Activated CD4-positive, alpha-beta T cell treated with anti-CD3 and anti-CD28 coated beads, Interleukin-2, amount 50 U/mL, for 24 hours (primary cell): ENCODE data around the gene CNFN.

Experiments used
- DNase-seq, 2 donors: peaks; one replicate each; pipeline ENCODE4 v3.0.0-alpha.2; 2020; ENCODE audit warnings: low read depth in 1 of 2, low spot score in 1 of 2

CNFN gene

DNA sequence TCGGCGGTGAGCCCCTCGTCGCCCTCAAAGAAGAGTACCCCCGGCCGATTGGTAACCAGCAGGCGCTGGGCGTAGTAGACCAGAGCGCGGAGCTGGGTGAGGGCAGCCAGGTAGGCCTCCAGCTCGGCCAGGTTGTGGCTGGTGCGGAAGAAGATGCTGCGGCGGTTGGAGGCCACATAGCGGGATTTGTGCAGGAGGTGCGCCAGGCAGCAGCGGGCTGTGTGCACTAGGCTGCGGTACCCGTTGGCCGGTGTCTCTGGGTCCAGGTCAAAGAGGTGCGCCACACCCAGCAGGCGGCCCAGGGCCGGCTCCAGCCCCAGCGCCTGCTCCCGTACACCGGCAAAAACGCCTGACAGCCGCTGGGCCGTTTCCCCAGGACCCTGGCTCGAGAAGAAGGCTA is 20.3 kb upstream of the CNFN start:
- no peak for DNase-seq

DNA sequence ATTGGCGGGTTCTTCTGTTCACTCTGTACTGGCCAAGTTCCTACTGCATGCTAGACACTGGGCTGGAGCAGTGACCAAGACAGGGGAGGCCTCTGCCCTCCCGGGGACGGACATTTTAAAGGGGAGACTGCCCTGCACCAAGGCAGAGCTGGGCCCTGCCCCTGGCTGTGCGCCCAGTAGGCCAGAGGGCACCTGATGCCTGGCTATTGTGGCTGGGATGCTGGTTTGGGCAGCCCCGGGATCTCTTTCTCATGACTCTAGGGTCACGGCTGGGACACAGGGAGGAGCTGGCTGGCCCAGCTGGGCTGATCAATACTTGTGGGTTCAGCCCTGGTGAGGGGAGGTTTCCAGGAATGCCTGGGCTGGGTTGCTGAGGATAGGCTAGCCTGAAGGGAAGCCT is 19.4 kb upstream of the CNFN start:
- no peak for DNase-seq

DNA sequence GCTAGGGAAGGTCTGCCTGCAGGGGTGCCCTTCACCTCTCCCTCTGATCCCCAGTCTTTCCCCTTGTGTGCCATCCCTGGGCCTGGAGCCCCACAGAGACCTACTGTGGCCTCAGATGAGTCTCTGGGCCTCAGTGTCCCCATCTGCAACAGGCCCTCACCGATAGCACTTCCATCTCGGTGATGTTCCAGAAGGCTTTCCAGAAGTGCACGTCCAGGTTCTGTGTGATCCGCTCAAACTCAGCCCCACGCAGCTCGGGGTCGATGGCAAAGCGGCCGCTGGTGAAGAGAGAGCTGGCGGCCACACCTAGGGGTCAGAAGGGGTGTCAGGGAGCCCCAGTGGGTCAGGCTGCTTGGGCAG is 17.7 kb upstream of the CNFN start:
- DNase-seq, result no peak

DNA sequence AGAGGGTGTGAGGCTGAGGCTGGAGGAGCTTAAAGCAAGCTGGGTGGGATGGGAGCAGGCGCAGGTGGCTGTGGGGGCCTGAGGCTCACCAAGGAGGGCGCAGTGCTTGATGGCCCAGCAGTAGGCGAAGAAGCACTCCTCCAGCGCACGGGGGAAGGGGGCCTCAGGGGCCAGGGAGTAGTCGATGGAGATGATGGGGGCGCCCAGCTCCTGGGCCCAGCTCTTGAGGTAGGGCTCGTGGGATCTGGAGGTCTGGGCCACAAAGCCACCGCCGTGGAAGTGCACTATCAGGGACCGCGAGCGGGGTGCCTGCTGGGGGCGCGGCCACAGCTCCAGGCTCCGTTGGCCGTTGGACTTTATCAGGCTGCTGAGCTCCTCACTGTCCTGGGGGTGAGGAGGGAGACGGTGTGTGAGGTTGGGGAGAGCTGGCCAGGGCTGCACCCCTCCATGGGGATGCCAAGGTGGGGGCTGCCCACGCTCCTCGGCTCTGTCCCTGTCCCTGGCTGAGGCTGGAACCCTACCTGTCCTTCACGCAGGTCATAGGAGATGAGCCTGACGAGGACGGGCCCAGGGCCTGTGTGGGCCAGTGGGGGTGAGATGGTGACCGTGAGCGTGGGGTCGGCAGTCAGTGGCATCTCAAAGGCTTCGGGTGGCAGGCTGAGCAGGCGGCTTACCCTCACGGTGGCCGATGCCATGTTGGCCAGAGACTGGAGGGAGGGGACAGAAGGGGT is 17.2 kb upstream of the CNFN start:
- no peak for DNase-seq

DNA sequence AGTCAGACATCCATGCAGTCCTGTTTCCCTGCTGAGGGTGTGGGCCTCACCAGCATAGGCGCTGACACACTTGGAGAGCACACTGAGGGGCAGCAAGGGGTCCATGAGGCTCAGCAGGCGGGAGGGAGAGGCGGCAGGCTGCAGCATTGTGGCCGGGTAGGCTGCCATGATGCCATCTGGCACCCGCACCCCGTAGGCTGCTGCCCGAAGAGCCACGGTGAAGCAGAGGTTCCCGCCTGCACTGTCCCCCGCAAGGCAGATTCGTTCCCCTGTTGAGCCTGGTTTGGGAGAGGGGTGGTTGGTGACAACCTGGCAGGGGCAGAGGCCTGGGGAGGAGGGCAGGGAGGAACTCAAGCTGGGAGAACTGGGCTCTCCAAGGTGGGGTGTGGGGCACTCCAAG is 16.0 kb upstream of the CNFN start:
- DNase-seq, result no peak

DNA sequence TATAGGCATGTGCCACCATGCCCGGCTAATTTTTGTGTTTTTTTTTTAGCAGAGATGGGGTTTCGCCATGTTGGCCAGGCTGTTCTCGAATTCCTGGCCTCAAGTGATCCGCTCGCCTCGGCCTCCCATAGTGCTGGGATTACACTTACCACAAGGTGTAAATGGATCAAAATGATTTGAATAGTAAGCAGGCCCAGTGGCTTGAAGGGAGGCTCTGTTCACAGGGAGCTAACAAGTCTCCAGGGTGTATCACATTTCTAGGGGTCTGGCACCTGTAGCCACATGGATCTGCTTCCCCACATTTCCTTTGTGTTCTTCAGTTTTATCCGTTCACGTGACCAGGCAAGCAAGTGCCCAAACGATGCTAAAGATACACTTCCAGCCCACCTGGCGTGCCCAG is 13.5 kb upstream of the CNFN start:
- no peak for DNase-seq

DNA sequence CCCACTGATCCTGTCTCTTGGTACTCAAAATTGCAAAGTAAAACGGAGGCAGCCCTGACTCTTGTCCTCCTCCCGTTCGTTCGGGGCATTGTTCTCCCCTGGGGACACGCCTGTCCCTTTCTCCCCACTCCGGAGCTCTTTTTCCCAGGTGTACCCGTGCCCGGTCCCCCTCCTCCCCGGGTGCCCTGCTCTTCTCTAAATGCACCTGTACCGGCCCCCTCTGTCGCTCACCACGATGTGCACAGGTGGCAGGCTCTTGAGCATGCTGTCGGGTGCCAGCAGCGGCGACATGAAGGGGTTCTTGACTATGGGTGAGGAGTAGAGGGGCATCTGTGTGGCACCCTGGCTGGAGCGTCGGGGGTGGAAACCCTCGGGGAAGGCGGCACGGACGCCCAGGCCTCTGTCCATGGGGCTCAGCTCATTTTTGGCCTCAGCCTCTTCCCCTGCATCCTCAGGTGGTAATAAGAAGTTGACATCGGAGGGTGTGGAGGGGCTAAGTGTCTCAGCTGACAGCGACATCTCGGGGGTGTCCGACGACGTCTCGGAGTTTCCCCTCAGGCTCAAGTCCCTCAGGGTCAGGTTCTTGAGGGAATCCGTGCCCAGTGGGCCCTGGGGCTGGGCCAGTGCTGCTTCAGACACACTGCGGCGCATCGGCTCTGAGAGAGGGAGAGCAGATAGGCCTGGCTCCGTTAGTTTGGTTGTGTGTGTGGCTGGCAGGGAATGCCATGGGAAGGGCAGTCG is 12.4 kb upstream of the CNFN start:
- no peak for DNase-seq

DNA sequence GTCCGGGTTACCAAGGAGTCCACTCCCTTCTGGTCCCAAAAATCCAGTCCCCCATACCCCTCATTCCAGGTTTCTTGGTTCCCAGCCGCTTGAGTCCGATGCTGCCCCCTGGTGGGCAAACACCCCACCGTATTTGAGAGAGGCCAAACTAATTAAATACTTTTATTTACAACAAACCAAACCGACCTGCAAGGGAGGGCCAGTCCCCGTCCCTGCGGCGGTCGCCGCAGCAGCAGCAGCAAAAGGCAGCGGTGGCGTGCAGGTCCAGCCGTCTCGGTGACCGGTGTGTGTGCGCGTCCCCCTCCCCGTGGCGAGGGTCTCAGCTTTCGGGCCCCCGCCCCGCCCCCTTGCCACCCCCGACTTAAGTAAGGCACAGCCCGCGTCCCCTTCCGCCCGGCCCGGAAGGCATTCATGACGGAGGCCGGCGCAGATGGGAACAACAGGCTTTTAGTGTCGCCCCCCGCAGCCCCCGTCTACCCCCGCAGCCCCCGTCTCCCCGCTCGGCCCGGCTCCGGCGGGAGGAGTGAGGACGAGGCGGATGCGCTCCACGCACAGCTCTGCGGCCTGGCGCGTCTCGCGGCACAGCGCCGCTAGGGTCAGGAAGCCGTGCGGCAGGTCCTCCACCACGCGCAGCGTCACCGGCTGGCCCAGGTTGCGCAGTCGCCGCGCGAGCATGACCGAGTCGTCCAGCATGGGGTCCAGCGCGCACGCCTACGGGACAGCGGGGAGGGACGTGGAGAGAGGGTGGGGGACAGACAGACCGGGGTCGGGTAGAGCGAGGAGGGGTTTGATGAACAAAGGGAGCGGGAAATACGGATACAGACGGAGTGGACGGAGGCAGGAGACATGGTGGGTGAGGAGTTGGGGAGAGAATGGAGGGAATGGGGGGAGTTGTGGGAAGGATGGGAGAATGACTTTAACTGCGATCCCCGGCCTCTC is 11.5 kb upstream of the CNFN start:
- DNase-seq, result peak; percentile 56 to 66

DNA sequence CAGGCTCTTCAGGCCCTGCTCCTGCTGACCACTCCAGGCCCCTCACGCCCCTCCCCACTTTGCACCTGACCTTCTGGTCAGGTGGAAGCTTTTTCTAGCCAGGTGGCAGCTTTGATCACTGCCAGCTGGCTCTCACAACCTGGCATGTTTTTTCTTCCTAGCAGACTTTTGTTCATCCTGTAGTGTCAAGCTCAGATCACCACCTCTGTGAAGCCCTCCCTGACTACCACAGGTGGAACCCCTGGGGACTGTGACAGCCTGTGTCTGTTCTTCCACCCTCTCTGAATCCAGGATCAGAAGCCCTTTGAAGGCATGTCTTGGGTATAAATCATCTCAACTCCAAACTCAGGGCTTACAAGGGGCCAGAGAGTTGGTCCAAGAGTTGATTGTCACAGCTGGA is 10.3 kb upstream of the CNFN start:
- DNase-seq, result no peak

DNA sequence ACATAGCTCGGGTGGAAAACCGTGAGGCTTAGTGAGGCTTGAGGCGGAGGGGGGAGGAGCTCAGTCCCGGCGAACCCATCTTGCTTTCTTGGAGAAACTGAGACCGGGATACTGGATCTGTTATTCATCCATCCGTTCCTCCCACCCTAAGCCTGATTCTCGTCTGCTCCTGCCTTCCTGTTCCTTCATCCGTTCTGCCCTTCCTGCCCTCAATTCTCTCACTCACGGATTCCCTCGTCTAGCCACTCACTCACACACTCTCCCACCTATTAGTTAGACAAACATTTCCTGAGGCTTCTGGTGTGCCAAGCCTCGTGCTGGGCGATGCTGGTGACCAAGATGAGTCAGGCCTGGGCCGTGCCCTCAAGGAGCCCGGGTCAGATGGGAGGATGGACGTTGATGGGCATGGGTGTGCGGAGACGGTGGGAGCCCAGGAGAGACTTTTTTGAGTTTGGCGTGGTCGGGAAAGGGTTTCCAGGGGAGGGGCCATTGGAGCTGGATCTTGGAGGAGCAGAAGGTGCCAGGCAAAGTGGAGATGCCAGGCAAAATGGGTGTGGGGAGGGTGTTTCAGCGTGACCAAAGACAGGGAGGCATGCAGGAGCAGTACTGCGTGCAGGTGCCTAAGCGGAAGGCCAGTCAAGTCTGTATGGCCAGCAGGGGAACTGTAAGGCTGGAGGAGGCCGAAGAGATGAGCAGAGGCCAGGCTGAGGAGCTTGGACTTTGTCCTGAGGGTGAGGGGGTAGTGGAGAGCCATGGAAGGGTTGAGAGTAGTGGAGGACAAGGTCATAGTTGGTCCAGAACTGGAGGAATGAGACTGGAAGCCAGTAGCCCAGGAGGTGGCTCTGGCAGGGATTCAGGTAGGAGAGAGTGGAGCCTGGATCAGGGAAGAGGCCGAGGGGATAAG is 7.4 kb upstream of the CNFN start:
- no peak for DNase-seq

DNA sequence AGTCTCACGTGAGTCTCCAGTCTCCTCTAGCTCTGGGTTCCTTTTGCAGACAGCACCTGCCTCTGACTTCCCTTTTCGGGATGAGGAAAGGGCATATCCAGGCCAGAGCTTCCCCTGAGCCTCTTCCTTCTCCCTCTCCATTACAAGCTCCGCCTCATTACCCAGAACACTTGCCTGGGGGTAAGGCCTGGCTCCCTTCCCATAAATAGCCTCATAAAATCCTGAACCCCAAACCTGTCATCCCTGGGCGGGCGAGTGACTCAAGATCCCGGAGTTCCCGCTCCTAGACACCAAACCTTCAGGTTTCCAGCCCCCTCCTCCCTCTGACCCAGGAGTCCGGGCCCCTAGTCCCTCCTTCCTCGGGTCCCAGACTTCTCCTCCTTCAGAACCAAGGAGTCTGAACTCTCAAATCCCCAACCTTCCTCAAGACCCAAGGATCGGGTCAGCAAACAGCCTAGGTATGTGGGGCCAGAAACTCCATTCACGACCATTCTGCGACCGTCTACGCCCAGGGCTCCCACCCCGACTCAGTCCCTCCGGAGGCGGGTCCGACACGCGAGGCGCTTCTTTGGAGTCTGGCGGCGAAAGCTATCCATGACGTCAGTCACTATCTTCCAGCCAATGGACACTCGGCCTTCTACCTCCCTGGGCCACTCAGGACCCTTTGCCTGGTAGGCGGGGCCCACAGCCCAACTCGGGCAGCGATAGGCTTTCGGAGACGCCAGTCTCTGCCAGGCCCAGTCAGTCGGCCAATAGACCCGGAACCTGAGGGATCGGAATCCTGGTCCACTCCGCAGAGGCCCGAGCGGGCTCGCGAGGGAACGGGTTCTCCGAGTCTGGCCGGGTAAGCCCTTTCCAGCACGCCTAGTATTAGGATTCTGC is 6.5 kb upstream of the CNFN start:
- DNase-seq, result peak; percentile 86 to 94

DNA sequence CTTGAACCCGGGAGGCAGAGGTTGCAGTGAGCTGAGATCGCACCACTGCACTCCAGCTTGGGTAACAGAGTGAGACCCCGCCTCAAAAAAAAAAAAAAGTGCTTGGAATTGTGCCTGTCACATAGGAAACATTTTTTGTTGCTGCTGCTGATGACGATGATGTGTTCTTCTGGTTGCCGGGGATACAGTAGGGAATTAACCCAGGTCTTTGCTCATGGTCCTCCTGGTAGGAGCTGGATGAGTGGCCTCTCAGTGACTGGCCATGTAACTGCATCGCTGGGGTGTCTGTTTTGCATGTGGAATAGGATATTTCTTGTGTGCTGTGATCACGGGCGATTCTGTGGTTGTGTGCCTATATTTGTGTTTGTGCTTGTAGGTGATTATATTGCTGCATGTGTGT is 4.7 kb upstream of the CNFN start:
- DNase-seq, result no peak

DNA sequence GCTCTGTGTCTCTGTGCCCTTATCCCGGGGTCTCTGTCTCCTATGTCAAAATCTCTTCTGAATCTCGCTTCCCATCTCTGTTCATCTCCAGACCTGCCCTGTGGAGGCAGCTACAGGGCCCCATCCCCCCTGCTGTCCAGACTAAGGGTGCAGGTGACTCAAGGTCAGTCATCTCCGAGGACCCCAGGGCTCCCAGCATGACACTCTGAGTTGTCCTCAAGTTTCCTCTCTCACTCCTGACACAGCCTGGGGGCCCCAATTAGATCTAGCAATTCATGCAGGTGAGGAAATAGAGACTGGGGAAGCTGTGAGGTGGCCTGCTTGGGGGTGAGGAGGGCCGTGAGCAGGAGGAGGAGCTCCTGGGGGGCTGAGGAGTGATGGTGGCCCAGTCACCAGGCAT is 2.1 kb upstream of the CNFN start:
- DNase-seq, result no peak

DNA sequence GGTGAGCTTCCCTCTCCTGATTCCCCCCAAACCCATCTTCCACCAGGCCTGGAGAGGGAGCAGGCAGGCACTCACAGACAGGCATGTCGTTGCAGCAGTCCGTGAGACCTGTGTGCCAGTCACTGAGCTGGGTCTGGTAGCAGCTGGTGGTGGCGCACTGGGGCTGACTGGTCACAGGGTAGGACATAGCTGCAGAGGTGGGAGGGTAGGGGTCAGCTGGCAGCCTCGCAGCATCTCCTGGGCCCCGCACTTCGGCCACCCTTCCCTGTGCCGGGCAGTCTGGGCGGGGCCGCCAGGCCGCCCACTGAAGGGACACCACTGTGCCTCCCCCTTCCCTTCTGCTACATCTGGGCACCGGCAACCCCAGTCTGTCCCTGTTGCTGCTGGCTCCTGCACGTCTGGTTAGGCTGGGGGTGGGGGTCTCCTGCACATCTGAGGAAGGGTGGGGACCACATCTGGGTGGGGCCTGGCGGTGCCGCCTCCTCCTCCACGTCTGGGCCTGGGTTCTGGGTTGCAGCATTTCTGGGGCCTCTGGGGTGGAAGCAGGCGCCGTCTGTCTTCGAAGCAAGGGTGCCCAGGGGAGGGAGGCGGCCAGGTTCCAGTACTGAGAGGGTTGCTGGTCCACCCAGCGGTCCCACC is 1.1 kb downstream of the CNFN start:
- no peak for DNase-seq

DNA sequence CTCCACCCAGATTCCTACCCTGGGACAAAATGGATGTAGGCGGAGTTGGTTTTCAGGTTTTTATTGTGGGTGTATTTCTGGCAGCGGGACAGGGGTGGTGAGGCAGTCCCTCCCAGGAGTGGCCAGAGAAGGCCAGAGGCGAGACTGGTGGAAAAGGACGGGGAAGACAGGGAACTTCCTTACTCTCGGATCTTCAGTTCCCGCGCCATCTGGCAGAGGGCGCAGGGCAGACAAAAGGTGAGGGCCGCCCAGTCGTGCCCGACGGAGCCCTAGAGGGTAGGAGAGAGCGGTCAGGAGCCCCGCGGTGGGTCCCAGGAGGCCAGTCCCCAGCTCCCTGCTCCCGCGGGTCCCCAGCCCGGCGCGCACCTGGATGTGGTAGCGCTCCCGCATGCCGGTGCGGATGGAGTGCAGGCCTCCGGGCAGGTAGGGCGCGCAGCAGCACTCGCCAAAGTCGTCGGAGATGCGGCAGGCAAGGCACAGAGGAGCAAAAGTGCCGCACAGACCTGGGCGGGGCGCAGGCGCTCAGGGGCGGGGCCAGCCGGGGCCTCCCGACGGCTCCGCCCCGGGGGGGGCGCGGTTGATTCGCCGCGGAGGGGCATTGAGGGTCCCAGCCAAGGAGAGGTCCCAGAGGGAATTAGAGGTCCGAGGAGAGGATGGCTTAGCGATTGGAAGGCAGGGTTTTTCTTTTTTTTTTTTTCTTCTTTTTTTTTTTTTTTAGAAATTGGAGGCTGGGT is 3.0 kb downstream of the CNFN start:
- peak; percentile 33 to 57 for DNase-seq

DNA sequence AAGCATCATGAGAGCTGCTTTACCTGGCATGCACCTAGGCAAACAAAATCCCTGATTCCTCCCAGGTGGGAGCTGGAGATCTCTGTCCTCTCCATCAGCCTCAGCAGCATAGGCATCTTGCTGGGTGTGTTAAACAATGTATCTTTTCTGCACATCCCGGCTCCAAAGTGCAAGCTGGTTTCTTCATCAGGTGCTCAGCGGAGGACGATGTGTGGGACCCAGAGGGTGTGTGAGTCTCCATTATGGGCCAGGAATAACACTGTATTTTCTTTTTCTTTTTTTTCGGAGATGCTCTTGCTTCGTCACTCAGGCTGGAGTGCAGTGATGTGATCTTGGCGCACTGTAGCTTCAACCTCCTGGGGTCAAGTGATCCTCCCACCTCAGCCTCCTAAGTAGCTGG is 9.9 kb downstream of the CNFN start:
- DNase-seq, result no peak

DNA sequence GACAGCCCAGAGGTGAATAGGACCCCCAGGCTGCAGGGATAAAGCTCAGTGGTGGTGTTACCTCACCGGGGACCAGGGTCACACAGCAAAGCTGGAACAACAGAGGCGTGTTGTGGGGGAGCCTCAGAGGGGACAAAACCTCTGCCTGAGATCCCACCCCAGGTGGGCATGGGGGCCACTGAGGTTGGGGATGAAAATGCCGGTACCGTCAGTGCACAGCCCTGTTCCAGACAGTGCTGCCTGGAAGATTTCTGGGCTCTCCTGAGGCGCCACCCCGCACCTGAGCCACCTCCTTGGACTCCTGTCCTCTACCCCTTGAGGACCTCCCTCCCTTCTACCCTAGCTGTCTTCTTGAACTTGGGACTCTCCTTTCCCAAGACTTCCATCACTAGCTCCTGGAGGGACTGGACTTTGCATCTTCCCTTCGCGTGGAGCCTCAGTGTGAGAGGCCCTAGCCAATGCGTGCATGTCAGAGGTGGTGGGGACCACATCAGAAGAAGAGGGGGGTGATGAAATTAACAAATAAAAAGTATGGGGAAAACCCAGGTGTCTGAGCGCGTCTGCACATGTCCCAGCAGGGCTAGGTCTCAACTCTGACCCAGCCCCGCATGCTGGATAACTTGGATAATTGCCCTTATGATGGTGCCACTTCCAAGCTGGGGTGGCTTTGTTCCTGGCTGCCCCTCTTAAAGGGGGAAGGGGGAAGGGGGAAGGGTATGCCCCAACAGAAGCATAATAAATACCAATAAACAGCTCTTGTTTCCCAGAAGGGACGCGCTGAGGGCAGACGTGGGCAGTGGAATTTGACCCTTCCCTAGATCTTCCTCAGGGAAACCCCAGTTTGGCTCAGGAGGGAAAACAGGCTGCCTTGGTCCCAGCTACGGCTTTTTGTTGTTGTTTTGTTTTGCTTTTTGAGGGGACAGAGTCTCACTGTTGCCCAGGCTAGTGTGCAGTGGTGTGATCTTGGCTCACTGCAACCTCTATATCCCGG is 11.6 kb downstream of the CNFN start:
- no peak for DNase-seq

DNA sequence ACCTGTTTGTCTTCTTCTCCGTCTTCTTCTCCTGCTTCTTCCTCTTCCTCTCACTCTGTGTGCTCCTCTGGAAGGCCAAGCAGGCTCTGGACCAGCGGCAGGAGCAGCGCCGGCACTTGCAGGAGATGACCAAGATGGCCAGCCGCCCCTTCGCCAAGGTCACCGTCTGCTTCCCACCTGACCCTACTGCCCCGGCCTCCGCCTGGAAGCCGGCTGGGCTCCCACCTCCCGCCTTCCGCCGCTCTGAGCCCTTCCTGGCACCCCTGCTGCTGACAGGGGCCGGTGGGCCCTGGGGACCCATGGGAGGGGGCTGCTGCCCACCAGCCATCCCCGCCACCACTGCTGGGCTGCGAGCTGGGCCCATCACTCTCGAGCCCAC is 13.9 kb downstream of the CNFN start:
- DNase-seq, result no peak
